Nephron (organoid): ENCODE measurements around the gene MAPKBP1.

Experiments used
- H3K27ac Mint-ChIP-seq, 3 experiments: 2 replicates each; pipeline ENCODE4 v1.8.0; 2020; ENCODE audit warnings: mixed read lengths in 3 of 3, mild to moderate bottlenecking in 2 of 3, moderate library complexity in 1 of 3
- H3K27me3 Mint-ChIP-seq: 2 replicates; pipeline ENCODE4 v1.8.0; 2021; ENCODE audit warnings: low read depth, mild to moderate bottlenecking, moderate library complexity, mixed read lengths
- H3K36me3 Mint-ChIP-seq: 2 replicates; pipeline ENCODE4 v1.8.0; 2020; ENCODE audit warnings: low read depth, mixed read lengths
- H3K4me1 Mint-ChIP-seq: 2 replicates; pipeline ENCODE4 v1.8.0; 2020; ENCODE audit warnings: mixed read lengths
- H3K4me3 Mint-ChIP-seq, 3 experiments: 2 replicates each; pipeline ENCODE4 v1.8.0; 2020; ENCODE audit warnings: mild to moderate bottlenecking in 3 of 3, mixed read lengths in 3 of 3, moderate library complexity in 2 of 3
- H3K9me3 Mint-ChIP-seq: 2 replicates; pipeline ENCODE4 v1.8.0; 2020; ENCODE audit warnings: mixed read lengths
- CTCF ChIP-seq, 3 experiments: fragments of 200-600 bp; sonication (generic); IDR thresholded peaks; one replicate each; pipeline ENCODE4 v1.5.0; 2021; ENCODE audit warnings: antibody characterized with exemption in 3 of 3; ENCODE audit not compliant: unreplicated experiment in 3 of 3

Gene MAPKBP1

DNA sequence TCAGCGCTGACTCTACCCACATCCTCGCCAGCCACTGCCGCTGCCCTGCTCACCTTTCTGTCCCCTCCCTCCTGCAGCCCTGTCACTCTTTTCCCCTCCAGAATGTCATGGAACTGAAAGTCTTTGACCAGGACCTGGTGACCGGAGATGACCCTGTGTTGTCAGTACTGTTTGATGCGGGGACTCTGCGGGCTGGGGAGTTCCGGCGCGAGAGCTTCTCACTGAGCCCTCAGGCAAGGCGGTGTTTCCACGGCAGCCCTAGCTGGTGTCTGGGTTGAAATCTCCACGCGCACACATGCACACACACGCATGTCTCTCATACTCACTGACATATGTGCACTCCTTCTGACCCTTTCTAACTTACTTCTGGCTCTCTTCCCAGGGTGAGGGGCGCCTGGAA, 66.4 kb downstream of the MAPKBP1 start:
- no peak for TF ChIP-seq CTCF (IDR thresholded peaks at IDR 0.05; ENCODE audit: unreplicated experiment in 3 of 3)
- Mint-ChIP-seq H3K4me1 (peaks cover 4% of the 10 kb centered on the region), H3K9me3 (no peaks in the 10 kb centered on the region), H3K27me3 (no peaks in the 10 kb centered on the region), H3K36me3 (peaks cover 8% of the 10 kb centered on the region), H3K27ac (peak overlapping the region in 1 of 3 experiments; percentile 33), H3K4me3 (no peak overlapping the region)

DNA sequence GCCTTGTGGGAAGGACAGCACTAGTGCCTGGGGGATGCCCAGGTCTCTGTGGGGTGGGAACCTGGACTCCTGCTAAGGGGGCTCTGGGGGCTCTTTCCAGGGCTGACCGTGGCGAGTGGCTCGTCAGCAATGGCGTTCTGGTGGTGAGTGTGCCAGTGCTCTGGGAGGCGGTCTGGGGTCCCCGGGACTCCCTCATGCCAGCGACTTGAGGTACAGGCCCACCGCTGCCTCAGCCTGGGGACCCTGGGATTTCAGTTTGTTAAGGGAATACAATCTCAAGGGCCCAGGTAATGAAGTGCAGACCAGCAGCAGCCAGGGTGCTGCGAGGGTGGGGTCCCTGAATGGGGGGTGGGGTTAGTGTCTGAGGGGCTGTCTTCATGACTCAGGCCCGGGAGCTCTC, 66.8 kb downstream of the MAPKBP1 start:
- Mint-ChIP-seq H3K36me3 (peaks cover 8% of the 10 kb centered on the region), H3K27me3 (no peaks in the 10 kb centered on the region), H3K4me1 (peaks cover 4% of the 10 kb centered on the region), H3K27ac (peak overlapping the region in 1 of 3 experiments; percentile 33), H3K9me3 (no peaks in the 10 kb centered on the region), H3K4me3 (no peak overlapping the region)
- no peak for TF ChIP-seq CTCF (IDR thresholded peaks at IDR 0.05; ENCODE audit: unreplicated experiment in 3 of 3)

GRCh38 chr15:41842229-41842628, 67.9 kb downstream of the MAPKBP1 start:
- H3K4me3 Mint-ChIP-seq, result no peak overlapping the region
- no peaks in the 10 kb centered on the region for H3K9me3 Mint-ChIP-seq
- no peaks in the 10 kb centered on the region for H3K27me3 Mint-ChIP-seq
- peaks cover under 1% of the 10 kb centered on the region for H3K4me1 Mint-ChIP-seq
- H3K36me3 Mint-ChIP-seq, result peaks cover 5% of the 10 kb centered on the region
- no peak for TF ChIP-seq CTCF (IDR thresholded peaks at IDR 0.05; ENCODE audit: unreplicated experiment in 3 of 3)
- no peak overlapping the region for H3K27ac Mint-ChIP-seq

DNA sequence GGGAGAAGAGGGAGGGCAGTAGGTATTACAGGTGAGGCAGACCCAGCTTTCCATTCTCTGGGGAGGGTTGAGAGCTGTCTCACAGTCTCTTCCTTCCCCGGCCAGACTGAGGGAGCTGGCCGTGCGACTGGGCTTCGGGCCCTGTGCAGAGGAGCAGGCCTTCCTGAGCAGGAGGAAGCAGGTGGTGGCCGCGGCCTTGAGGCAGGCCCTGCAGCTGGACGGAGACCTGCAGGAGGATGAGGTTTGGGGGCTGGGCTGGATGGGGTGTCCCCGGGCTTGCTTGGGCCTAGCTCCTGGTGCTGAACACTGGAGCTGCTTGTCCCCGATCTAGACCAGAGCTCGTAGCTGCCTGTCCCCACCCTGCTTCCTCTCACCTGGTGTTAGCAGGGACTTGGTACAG, 69.3 kb downstream of the MAPKBP1 start:
- Mint-ChIP-seq H3K9me3 (no peaks in the 10 kb centered on the region), H3K4me1 (peaks cover 6% of the 10 kb centered on the region), H3K27me3 (no peaks in the 10 kb centered on the region), H3K36me3 (peaks cover 16% of the 10 kb centered on the region), H3K27ac (no peak overlapping the region), H3K4me3 (no peak overlapping the region)
- no peak for TF ChIP-seq CTCF (IDR thresholded peaks at IDR 0.05; ENCODE audit: unreplicated experiment in 3 of 3)

DNA sequence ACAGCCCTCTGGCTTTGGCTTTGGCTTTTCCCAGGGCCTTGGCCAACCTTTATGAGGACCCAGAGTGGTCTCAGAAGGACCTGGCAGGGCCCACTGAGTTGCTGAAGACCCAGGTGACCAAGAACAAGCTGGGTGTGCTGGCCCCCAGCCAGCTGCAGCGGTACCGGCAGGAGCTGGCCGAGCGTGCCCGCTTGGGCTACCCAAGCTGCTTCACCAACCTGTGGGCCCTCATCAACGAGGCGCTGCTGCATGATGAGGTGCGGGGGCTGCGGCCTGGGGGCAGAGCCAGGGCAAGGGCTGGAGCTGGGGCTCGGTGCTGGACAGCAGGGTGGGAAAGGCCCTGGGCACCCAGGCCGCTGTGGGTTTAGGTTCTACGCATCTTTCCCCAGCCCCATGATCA, 70.5 kb downstream of the MAPKBP1 start:
- Mint-ChIP-seq H3K9me3 (no peaks in the 10 kb centered on the region), H3K27ac (no peak overlapping the region), H3K27me3 (no peaks in the 10 kb centered on the region), H3K4me1 (peaks cover 6% of the 10 kb centered on the region), H3K36me3 (peaks cover 17% of the 10 kb centered on the region), H3K4me3 (no peak overlapping the region)
- no peak for TF ChIP-seq CTCF (IDR thresholded peaks at IDR 0.05; ENCODE audit: unreplicated experiment in 3 of 3)

DNA sequence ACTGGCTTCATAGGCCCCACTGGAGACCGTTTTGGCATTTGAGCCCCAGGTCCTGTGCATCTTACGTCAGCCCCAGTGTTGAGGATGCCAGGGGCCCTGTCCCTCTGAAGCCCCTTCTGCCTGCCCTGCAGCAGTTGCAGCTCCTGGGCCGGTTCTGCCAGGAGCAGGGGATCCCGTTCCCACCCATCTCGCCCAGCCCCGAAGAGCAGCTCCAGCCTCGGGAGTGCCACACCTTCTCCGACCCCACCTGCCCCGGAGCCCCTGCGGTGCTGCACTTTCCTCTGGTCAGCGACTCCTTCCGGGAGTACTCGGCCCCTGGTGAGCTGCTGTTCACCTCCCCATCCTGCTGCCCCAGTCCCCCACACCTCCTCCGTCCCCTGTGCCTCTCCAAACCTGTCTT, 72.9 kb downstream of the MAPKBP1 start:
- H3K4me1 Mint-ChIP-seq, result peaks cover 6% of the 10 kb centered on the region
- no peak for TF ChIP-seq CTCF (IDR thresholded peaks at IDR 0.05; ENCODE audit: unreplicated experiment in 3 of 3)
- H3K27ac Mint-ChIP-seq, result no peak overlapping the region
- no peaks in the 10 kb centered on the region for H3K9me3 Mint-ChIP-seq
- no peak overlapping the region for H3K4me3 Mint-ChIP-seq
- H3K36me3 Mint-ChIP-seq, result peaks cover 17% of the 10 kb centered on the region
- no peaks in the 10 kb centered on the region for H3K27me3 Mint-ChIP-seq
